K562 (cell line): Measurements from ENCODE around the gene ZNF787. TPM values are rescaled to one million over a fixed set of nuclear protein-coding genes. Genes with fewer than 3 reads are reported as not detected.

Experiments used
- ATAC-seq: fragments of 200-7000 bp; cut with Tn5 transposase; 3 replicates; pipeline ENCODE4 v1.9.1; 2020; ENCODE audit warnings: moderate library complexity
- BruUV-seq: library from RNA; stranded (reverse); fragments of 400-500 nt; replicated peaks from 2 replicates; lab custom pipeline; 2021; lab: Mats Ljungman, UMichigan
- CTCF ChIA-PET: fragments of 300-600 bp; formaldehyde crosslinking; extraction: SDS; loops from one replicate; lab custom pipeline; 2021; ENCODE audit warnings: low intra/inter-chr PET ratio; lab: Yijun Ruan, JAX
- POLR2A ChIA-PET: fragments of 300-600, 350-650 bp; sonication (Branson Sonifier 250); formaldehyde crosslinking; extraction: SDS; loops from one replicate; lab custom pipeline; 2021; ENCODE audit warnings: antibody characterized with exemption, inconsistent platforms; lab: Yijun Ruan, JAX
- DNase-seq, 4 experiments: peaks; one replicate each; pipeline versions ENCODE4 v3.0.0 to v3.0.0-alpha.2; 2011 to 2018; ENCODE audit warnings: low spot score in 3 of 4, mixed read lengths in 3 of 4; ENCODE audit errors: extremely low read depth in 1 of 4
- FAIRE-seq: peaks from 2 replicates; lab custom pipeline; 2011; peaks lifted over from hg19 to GRCh38; lab: Jason Lieb, UNC
- H2AFZ ChIP-seq: 2 replicates; pipeline ENCODE4 v1.6.0; 2011; ENCODE audit warnings: low read depth, low read length, control low read depth, inconsistent platforms
- H3K27ac ChIP-seq: fragments of 200-600 bp; 3 replicates; pipeline ENCODE4 v1.8.0; 2011; ENCODE audit warnings: low read depth, mild to moderate bottlenecking, control low read depth, inconsistent platforms, low read length, moderate library complexity, mixed read lengths; ENCODE audit errors: extremely low read depth
- H3K27me3 ChIP-seq, 2 experiments: fragments of 300-600 bp in 1 of 2; 2 replicates in 1 of 2; 3 replicates in 1 of 2; pipeline versions ENCODE4 v1.6.0 to v1.8.0; 2011; ENCODE audit warnings: inconsistent platforms in 2 of 2, low read length in 2 of 2, mild to moderate bottlenecking in 1 of 2, mixed read lengths in 1 of 2, moderate library complexity in 1 of 2; ENCODE audit not compliant: control insufficient read depth in 2 of 2, insufficient read depth in 2 of 2
- H3K36me3 ChIP-seq: fragments of 300-600 bp; 3 replicates; pipeline ENCODE4 v1.8.0; 2011; ENCODE audit warnings: mild to moderate bottlenecking, low read length, inconsistent platforms; ENCODE audit not compliant: control insufficient read depth, insufficient read depth
- H3K4me1 ChIP-seq, 2 experiments: fragments of 200-600 bp in 1 of 2; replicated peaks in 1 of 2; 2 replicates in 1 of 2; 3 replicates in 1 of 2; pipeline versions ENCODE4 v1.5.1 to v1.8.0; 2011; ENCODE audit warnings: inconsistent platforms in 2 of 2, low read length in 2 of 2, mild to moderate bottlenecking in 1 of 2, mixed read lengths in 1 of 2, moderate library complexity in 1 of 2; ENCODE audit not compliant: control insufficient read depth in 2 of 2, insufficient read depth in 2 of 2
- H3K4me2 ChIP-seq: 2 replicates; pipeline ENCODE4 v1.6.1; 2011; ENCODE audit warnings: low read length, control low read depth, inconsistent platforms, mixed read lengths; ENCODE audit not compliant: insufficient read depth
- H3K4me3 ChIP-seq: fragments of 200-600 bp; sonication (generic), shearing (Covaris generic); 2 replicates; pipeline ENCODE4 v1.5.1; 2016; ENCODE audit warnings: control low read depth, inconsistent platforms
- H3K79me2 ChIP-seq: fragments of 200-600 bp; 3 replicates; pipeline ENCODE4 v1.8.0; 2011; ENCODE audit warnings: low read length, inconsistent platforms; ENCODE audit not compliant: control insufficient read depth, insufficient read depth
- H3K9ac ChIP-seq, 2 experiments: 2 replicates each; pipeline versions ENCODE4 v1.6.0 to v1.6.1; 2011; ENCODE audit warnings: low read depth in 2 of 2, low read length in 2 of 2, control low read depth in 1 of 2, inconsistent platforms in 1 of 2, mild to moderate bottlenecking in 1 of 2, mixed read lengths in 1 of 2; ENCODE audit not compliant: insufficient read depth in 1 of 2
- H3K9me1 ChIP-seq: one replicate; pipeline ENCODE4 v1.6.0; 2011; ENCODE audit warnings: inconsistent platforms, mild to moderate bottlenecking, low read length, moderate library complexity; ENCODE audit not compliant: control insufficient read depth, insufficient read depth
- H3K9me3 ChIP-seq: replicated peaks from 2 replicates; pipeline ENCODE4 v1.5.1; 2011; ENCODE audit warnings: low read depth, low read length, inconsistent platforms; ENCODE audit not compliant: control insufficient read depth, insufficient read depth
- H4K20me1 ChIP-seq: replicated peaks from 2 replicates; pipeline ENCODE4 v1.6.1; 2011; ENCODE audit warnings: low read length, inconsistent platforms, mixed read lengths; ENCODE audit not compliant: control insufficient read depth, insufficient read depth
- POLR2AphosphoS2 ChIP-seq: IDR thresholded peaks from 2 replicates; pipeline ENCODE4 v1.6.1; 2012; ENCODE audit warnings: low read length, improper control_type of control experiment
- POLR3A ChIP-seq: IDR thresholded peaks from 2 replicates; pipeline ENCODE4 v1.6.1; 2011; ENCODE audit warnings: borderline replicate concordance, mild to moderate bottlenecking, moderate library complexity; ENCODE audit not compliant: insufficient read length, insufficient read depth; ENCODE audit errors: extremely low read depth
- PRPF4 ChIP-seq: fragments of 200-400 bp; formaldehyde crosslinking; IDR thresholded peaks from one replicate; pipeline ENCODE4 v1.6.1; 2017; ENCODE audit warnings: low read length, low read depth, mild to moderate bottlenecking; ENCODE audit not compliant: insufficient read depth, poor library complexity, severe bottlenecking
- ZKSCAN3 ChIP-seq: fragments of 250-450 bp; sonication (Bioruptor Pico); IDR thresholded peaks from 2 replicates; pipeline ENCODE4 v1.4.0; 2020
- WGBS: fragments of 100-300 bp; shearing (Covaris generic); methylation state at CpG from one replicate; pipeline ENCODE4 v1.1.6; 2016; ENCODE audit warnings: low coverage, mixed read lengths; ENCODE audit not compliant: insufficient coverage; ENCODE audit errors: missing lambda C conversion rate; 5-methylcytosine and 5-hydroxymethylcytosine counted together
- in situ Hi-C: fragments of 300-500 bp; cut with MboI; formaldehyde crosslinking; loops from 4 replicates; pipeline ENCODE4 v1.15.0; 2018; ENCODE audit warnings: inconsistent platforms, mixed read lengths
- intact Hi-C: fragments of 100-400 bp; cut with micrococcal nuclease; formaldehyde crosslinking; loops from 2 replicates; pipeline ENCODE4 v1.14.2; 2022
- polyA plus RNA-seq, 8 experiments: library from polyadenylated mRNA; depleted of rRNA in 4 of 8; stranded (reverse) in 5 of 8; unstranded in 3 of 8; fragments of >200 nt; fragmentation: Nextera tagmentation in 2 of 8; fragmentation: Illumina TruSeq in 1 of 8; extraction: Ambion mirVana in 2 of 8; extraction: Trizol in 1 of 8; gene quantifications; 2 replicates each; pipeline versions ENCODE4 v1.2.1 to v1.2.3, GENCODE V29; 2011 to 2014; ENCODE audit warnings: inconsistent platforms in 1 of 8, missing spikeins in 1 of 8
- total RNA-seq, 7 experiments: library from RNA; depleted of rRNA in 6 of 7; stranded (reverse); fragments of >200 nt in 6 of 7; fragmentation: Illumina TruSeq in 2 of 7; extraction: Trizol in 2 of 7; gene quantifications; 2 replicates each; pipeline versions ENCODE4 v1.2.1 to v1.2.3, GENCODE V29; 2011 to 2021; ENCODE audit warnings: low replicate concordance in 1 of 7
- TF ChIP-seq, protein P1 (sequence below): sonication (generic); formaldehyde crosslinking; IDR thresholded peaks from 2 replicates; pipeline ENCODE4 v1.8.0; 2022; ENCODE audit warnings: mild to moderate bottlenecking, missing genetic modification reagents
- TF ChIP-seq, protein P2 (sequence below): fragments of 250-450 bp; sonication (Bioruptor Pico); IDR thresholded peaks from 2 replicates; pipeline ENCODE4 v1.9.0; 2021; ENCODE audit warnings: mild to moderate bottlenecking, inconsistent platforms

The ZNF787 gene
- total and polyA plus RNA-seq, 9 of the 15 experiments (the other 6 are each of a cell fraction or from before 2014, with no cell fraction given): 0.45 to 77.6 (median 7.3) TPM

DNA sequence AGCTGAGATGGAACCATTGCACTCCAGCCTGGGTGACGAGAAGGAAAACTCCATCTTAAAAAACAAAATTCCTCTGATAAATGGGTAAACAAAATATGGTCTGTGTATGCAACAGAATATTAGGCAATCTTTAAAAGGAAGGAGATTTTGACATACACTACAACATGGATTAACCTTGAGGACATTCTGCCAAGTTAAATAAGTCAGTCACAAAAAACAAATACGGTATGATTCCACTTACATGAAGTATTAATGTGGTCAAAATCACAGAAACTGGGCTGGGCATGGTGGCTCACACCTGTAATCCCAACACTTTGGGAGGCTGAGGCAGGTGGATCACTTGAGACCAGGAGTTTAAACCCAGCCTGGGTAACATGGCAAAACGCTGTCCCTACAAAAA is 17.0 kb upstream of the ZNF787 start:
- peaks cover 3% of the 10 kb centered on the region; the same call in 1 of the 3 replicates for H3K36me3 ChIP-seq
- TF ChIP-seq POLR3A: no peak
- TF ChIP-seq PRPF4: no peak
- TF ChIP-seq, protein P1, sequence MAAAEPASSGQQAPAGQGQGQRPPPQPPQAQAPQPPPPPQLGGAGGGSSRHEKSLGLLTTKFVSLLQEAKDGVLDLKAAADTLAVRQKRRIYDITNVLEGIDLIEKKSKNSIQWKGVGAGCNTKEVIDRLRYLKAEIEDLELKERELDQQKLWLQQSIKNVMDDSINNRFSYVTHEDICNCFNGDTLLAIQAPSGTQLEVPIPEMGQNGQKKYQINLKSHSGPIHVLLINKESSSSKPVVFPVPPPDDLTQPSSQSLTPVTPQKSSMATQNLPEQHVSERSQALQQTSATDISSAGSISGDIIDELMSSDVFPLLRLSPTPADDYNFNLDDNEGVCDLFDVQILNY (CRISPR knock-in tag): no peak
- TF ChIP-seq, protein P2, sequence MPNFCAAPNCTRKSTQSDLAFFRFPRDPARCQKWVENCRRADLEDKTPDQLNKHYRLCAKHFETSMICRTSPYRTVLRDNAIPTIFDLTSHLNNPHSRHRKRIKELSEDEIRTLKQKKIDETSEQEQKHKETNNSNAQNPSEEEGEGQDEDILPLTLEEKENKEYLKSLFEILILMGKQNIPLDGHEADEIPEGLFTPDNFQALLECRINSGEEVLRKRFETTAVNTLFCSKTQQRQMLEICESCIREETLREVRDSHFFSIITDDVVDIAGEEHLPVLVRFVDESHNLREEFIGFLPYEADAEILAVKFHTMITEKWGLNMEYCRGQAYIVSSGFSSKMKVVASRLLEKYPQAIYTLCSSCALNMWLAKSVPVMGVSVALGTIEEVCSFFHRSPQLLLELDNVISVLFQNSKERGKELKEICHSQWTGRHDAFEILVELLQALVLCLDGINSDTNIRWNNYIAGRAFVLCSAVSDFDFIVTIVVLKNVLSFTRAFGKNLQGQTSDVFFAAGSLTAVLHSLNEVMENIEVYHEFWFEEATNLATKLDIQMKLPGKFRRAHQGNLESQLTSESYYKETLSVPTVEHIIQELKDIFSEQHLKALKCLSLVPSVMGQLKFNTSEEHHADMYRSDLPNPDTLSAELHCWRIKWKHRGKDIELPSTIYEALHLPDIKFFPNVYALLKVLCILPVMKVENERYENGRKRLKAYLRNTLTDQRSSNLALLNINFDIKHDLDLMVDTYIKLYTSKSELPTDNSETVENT (CRISPR knock-in tag): no peak
- no peak for TF ChIP-seq ZKSCAN3 (CRISPR knock-in tag)
- no peak for TF ChIP-seq POLR2AphosphoS2
- TF ChIP-seq, all 486 proteins: peak for 0
- H2AFZ ChIP-seq: no peak overlapping the region
- peaks cover 14 to 15% of the 10 kb centered on the region in 2 experiments for H3K4me1 ChIP-seq
- no peak overlapping the region for H3K4me3 ChIP-seq
- in situ Hi-C loops: loop anchor here (25.0 kb wide), 1 partner anchor 976 kb away; the partner anchor contains the start of genes DNAAF3 and TNNI3
- no peak overlapping the region for H3K9ac ChIP-seq
- H3K27me3 ChIP-seq: no peaks in the 10 kb centered on the region
- H3K9me3 ChIP-seq: no peaks in the 10 kb centered on the region
- 57% methylated on average over 3 of the region's 3 CpGs for WGBS
- ATAC-seq (no peak), DNase-seq (no peak), FAIRE-seq (no peak)
- ChIA-PET CTCF (no interaction called here), POLR2A (interaction anchor here (0.6 to 1.9 kb wide), 2 partner anchors 17 to 592 kb away, joined by 3 to 5 read pairs; partner anchors contain the start of gene ZNF787)
- H3K27ac ChIP-seq: no peak overlapping the region
- intact Hi-C loops: no loop called here
- H3K4me2 ChIP-seq: no peak overlapping the region
- H3K9me1 ChIP-seq: no peaks in the 10 kb centered on the region
- H4K20me1 ChIP-seq: no peaks in the 10 kb centered on the region
- H3K79me2 ChIP-seq: peaks cover 26% of the 10 kb centered on the region
- no TSS peak for BruUV-seq
